HCT116 (cell line): Measurements from ENCODE around the gene FRMD3.

Experiments
- EZH2 ChIP-seq: fragments of 200-600 bp; sonication (generic); IDR thresholded peaks from 2 replicates; pipeline ENCODE4 v1.6.1; 2017; ENCODE audit warnings: antibody characterized with exemption, mixed run types
- JUND ChIP-seq: IDR thresholded peaks from 2 replicates; pipeline ENCODE4 v1.6.1; 2012

DNA sequence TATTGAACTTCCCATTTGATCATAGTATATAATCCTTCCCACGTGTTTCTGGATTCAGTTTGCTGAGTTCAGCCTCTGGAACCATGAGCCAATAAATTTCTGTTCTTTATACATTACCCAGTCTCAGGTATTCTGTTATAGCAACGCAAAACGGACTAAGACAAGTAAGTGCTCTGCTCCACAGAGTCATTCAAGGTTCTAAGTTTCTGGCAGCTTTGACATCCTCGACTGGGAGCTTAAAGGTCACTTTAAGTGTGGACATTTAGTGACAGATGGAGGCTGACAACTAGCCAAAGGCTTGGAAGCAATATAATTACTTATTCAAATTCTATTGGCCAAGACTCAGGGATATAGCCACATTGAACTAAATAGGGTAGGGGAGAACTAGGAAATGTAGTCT, 297.5 kb downstream of the FRMD3 start:
- TF ChIP-seq JUND (no peak), EZH2 (no peak)
